ENCODE results near the gene C11orf97.

- TF ChIP-seq, protein P1, sequence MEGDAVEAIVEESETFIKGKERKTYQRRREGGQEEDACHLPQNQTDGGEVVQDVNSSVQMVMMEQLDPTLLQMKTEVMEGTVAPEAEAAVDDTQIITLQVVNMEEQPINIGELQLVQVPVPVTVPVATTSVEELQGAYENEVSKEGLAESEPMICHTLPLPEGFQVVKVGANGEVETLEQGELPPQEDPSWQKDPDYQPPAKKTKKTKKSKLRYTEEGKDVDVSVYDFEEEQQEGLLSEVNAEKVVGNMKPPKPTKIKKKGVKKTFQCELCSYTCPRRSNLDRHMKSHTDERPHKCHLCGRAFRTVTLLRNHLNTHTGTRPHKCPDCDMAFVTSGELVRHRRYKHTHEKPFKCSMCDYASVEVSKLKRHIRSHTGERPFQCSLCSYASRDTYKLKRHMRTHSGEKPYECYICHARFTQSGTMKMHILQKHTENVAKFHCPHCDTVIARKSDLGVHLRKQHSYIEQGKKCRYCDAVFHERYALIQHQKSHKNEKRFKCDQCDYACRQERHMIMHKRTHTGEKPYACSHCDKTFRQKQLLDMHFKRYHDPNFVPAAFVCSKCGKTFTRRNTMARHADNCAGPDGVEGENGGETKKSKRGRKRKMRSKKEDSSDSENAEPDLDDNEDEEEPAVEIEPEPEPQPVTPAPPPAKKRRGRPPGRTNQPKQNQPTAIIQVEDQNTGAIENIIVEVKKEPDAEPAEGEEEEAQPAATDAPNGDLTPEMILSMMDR (IDR thresholded peaks at IDR 0.05; ENCODE audit: low read depth, low read length, poor library complexity, severe bottlenecking) = no peak
- no peak for TF ChIP-seq EZH2phosphoT487 (IDR thresholded peaks at IDR 0.05; ENCODE audit: borderline replicate concordance, low read length)
These were observed 45.7 kb downstream of the C11orf97 start for GRCh38 chr11:94557992-94558391.
